Activated naive CD8-positive, alpha-beta T cell (primary cell): Measurements from ENCODE around the gene ARF3.

ENCODE experiments used
- H3K27ac Mint-ChIP-seq: one replicate; pipeline ENCODE4 v1.8.0; 2021; ENCODE audit warnings: mixed read lengths
- H3K27me3 Mint-ChIP-seq: one replicate; pipeline ENCODE4 v1.8.0; 2021; ENCODE audit warnings: mixed read lengths
- H3K36me3 Mint-ChIP-seq: one replicate; pipeline ENCODE4 v1.8.0; 2021; ENCODE audit warnings: mixed read lengths
- H3K4me1 Mint-ChIP-seq: one replicate; pipeline ENCODE4 v1.8.0; 2021; ENCODE audit warnings: low read depth, mixed read lengths
- H3K4me3 Mint-ChIP-seq: one replicate; pipeline ENCODE4 v1.8.0; 2021; ENCODE audit warnings: mild to moderate bottlenecking, mixed read lengths
- H3K9me3 Mint-ChIP-seq: one replicate; pipeline ENCODE4 v1.8.0; 2021; ENCODE audit warnings: low read depth, mixed read lengths

Gene ARF3

GRCh38 chr12:48957141-48958048, at the start of gene ARF3:
Gene ARF3, minus strand, starts transcription at chr12:48957487. Its CDS starts 16,392 bp downstream, at chr12:48941095.
- H3K4me3 Mint-ChIP-seq, result peak within 1 kb of the TSS; percentile 97
- H3K36me3 Mint-ChIP-seq, result no peaks in the 10 kb centered on the region
- peaks cover 34% of the 10 kb centered on the region for H3K4me1 Mint-ChIP-seq
- peak within 1 kb of the TSS; percentile 88 for H3K27ac Mint-ChIP-seq
- H3K9me3 Mint-ChIP-seq, result no peaks in the 10 kb centered on the region
- H3K27me3 Mint-ChIP-seq, result no peaks in the 10 kb centered on the region

- Mint-ChIP-seq H3K4me3 (peak overlapping the region; percentile 84), H3K27me3 (peaks cover 16% of the 10 kb centered on the region), H3K9me3 (no peaks in the 10 kb centered on the region), H3K4me1 (peaks cover 29% of the 10 kb centered on the region), H3K27ac (no peak overlapping the region), H3K36me3 (peaks cover 29% of the 10 kb centered on the region)
Observed at GRCh38 chr12:49000346-49000745, 43.1 kb upstream of the ARF3 start.

GRCh38 chr12:48999371-49000131, 42.3 kb upstream of the ARF3 start, which contains the start of gene DDN:
Gene DDN, minus strand, starts transcription at chr12:48999375. Its CDS starts 88 bp downstream, at chr12:48999287.
- peaks cover 16% of the 10 kb centered on the region for H3K27me3 Mint-ChIP-seq
- peaks cover 32% of the 10 kb centered on the region for H3K4me1 Mint-ChIP-seq
- peak within 1 kb of the TSS; percentile 41 for H3K27ac Mint-ChIP-seq
- peak within 1 kb of the TSS; percentile 84 for H3K4me3 Mint-ChIP-seq
- H3K9me3 Mint-ChIP-seq, result no peaks in the 10 kb centered on the region
- peaks cover 24% of the 10 kb centered on the region for H3K36me3 Mint-ChIP-seq

GRCh38 chr12:48998497-48999353, 41.4 kb upstream of the ARF3 start:
- Mint-ChIP-seq H3K36me3 (peaks cover 21% of the 10 kb centered on the region), H3K4me3 (peak overlapping the region; percentile 65), H3K27ac (no peak overlapping the region), H3K27me3 (peaks cover 19% of the 10 kb centered on the region), H3K9me3 (no peaks in the 10 kb centered on the region), H3K4me1 (peaks cover 32% of the 10 kb centered on the region)

- Mint-ChIP-seq H3K9me3 (no peaks in the 10 kb centered on the region), H3K4me1 (peaks cover 32% of the 10 kb centered on the region), H3K27me3 (peaks cover 21% of the 10 kb centered on the region), H3K36me3 (peaks cover 16% of the 10 kb centered on the region), H3K27ac (no peak overlapping the region), H3K4me3 (peak overlapping the region; percentile 66)
Observed at GRCh38 chr12:48997719-48998496, 40.6 kb upstream of the ARF3 start.

- H3K36me3 Mint-ChIP-seq, result peaks cover 10% of the 10 kb centered on the region
- H3K9me3 Mint-ChIP-seq, result no peaks in the 10 kb centered on the region
- peaks cover 19% of the 10 kb centered on the region for H3K27me3 Mint-ChIP-seq
- no peak overlapping the region for H3K27ac Mint-ChIP-seq
- H3K4me1 Mint-ChIP-seq, result peaks cover 32% of the 10 kb centered on the region
- H3K4me3 Mint-ChIP-seq, result peak overlapping the region; percentile 66
Observed at GRCh38 chr12:48996794-48997718, 39.8 kb upstream of the ARF3 start.

GRCh38 chr12:48995086-48995879, 38.0 kb upstream of the ARF3 start:
- Mint-ChIP-seq H3K27ac (no peak overlapping the region), H3K9me3 (no peaks in the 10 kb centered on the region), H3K4me1 (peaks cover 31% of the 10 kb centered on the region), H3K4me3 (peak overlapping the region; percentile 72), H3K36me3 (peaks cover under 1% of the 10 kb centered on the region), H3K27me3 (peaks cover 18% of the 10 kb centered on the region)

GRCh38 chr12:48994224-48995085, 37.2 kb upstream of the ARF3 start:
- Mint-ChIP-seq H3K9me3 (no peaks in the 10 kb centered on the region), H3K4me3 (no peak overlapping the region), H3K36me3 (no peaks in the 10 kb centered on the region), H3K4me1 (peaks cover 22% of the 10 kb centered on the region), H3K27ac (no peak overlapping the region), H3K27me3 (peaks cover 20% of the 10 kb centered on the region)

GRCh38 chr12:48993787-48994186, 36.5 kb upstream of the ARF3 start:
- peaks cover 18% of the 10 kb centered on the region for H3K4me1 Mint-ChIP-seq
- peaks cover 25% of the 10 kb centered on the region for H3K27me3 Mint-ChIP-seq
- no peaks in the 10 kb centered on the region for H3K36me3 Mint-ChIP-seq
- H3K4me3 Mint-ChIP-seq, result no peak overlapping the region
- no peak overlapping the region for H3K27ac Mint-ChIP-seq
- no peaks in the 10 kb centered on the region for H3K9me3 Mint-ChIP-seq

- Mint-ChIP-seq H3K4me1 (peaks cover 16% of the 10 kb centered on the region), H3K4me3 (no peak overlapping the region), H3K9me3 (no peaks in the 10 kb centered on the region), H3K36me3 (no peaks in the 10 kb centered on the region), H3K27ac (no peak overlapping the region), H3K27me3 (peaks cover 30% of the 10 kb centered on the region)
Observed at GRCh38 chr12:48991247-48992050, 34.2 kb upstream of the ARF3 start.

- H3K27ac Mint-ChIP-seq, result no peak overlapping the region
- peaks cover 27% of the 10 kb centered on the region for H3K27me3 Mint-ChIP-seq
- no peaks in the 10 kb centered on the region for H3K36me3 Mint-ChIP-seq
- no peak overlapping the region for H3K4me3 Mint-ChIP-seq
- H3K4me1 Mint-ChIP-seq, result peaks cover 11% of the 10 kb centered on the region
- H3K9me3 Mint-ChIP-seq, result no peaks in the 10 kb centered on the region
Observed at GRCh38 chr12:48990552-48990951, 33.3 kb upstream of the ARF3 start.
